ENCODE data around the gene EPSTI1.
"Not testable (repeated sequence)": the region's sequence is repeated elsewhere in the genome, so short reads cannot be mapped to it uniquely, and the experiment has no call there.

The EPSTI1 gene

GRCh38 chr13:42991898-42992763, at the start of gene EPSTI1:
Gene EPSTI1, minus strand, starts transcription at chr13:42992241. Its CDS starts 76 bp downstream, at chr13:42992165.
- peak; percentile 51 to 67 for DNase-seq (ENCODE audit: low read depth in 1 of 2, low spot score in 1 of 2)

GRCh38 chr13:43041369-43041921, 49.4 kb upstream of the EPSTI1 start:
- DNase-seq (ENCODE audit: low read depth in 1 of 2, low spot score in 1 of 2), result no peak

GRCh38 chr13:43040581-43041368, 48.7 kb upstream of the EPSTI1 start:
- not testable (repeated sequence) for DNase-seq (ENCODE audit: low read depth in 1 of 2, low spot score in 1 of 2)

- no peak for DNase-seq (ENCODE audit: low read depth in 1 of 2, low spot score in 1 of 2)
Observed at GRCh38 chr13:43039966-43040365, 47.9 kb upstream of the EPSTI1 start.

GRCh38 chr13:43036351-43037250, 44.6 kb upstream of the EPSTI1 start:
- no peak for DNase-seq (ENCODE audit: low read depth in 1 of 2, low spot score in 1 of 2)

GRCh38 chr13:43033038-43033437, 41.0 kb upstream of the EPSTI1 start:
- no peak for DNase-seq (ENCODE audit: low read depth in 1 of 2, low spot score in 1 of 2)

GRCh38 chr13:43031881-43032280, 39.8 kb upstream of the EPSTI1 start:
- DNase-seq (ENCODE audit: low read depth in 1 of 2, low spot score in 1 of 2), result no peak

GRCh38 chr13:43030548-43030947, 38.5 kb upstream of the EPSTI1 start:
- DNase-seq (ENCODE audit: low read depth in 1 of 2, low spot score in 1 of 2), result no peak

- DNase-seq (ENCODE audit: low read depth in 1 of 2, low spot score in 1 of 2), result no peak
Observed at GRCh38 chr13:43026262-43026661, 34.2 kb upstream of the EPSTI1 start.

- peak; percentile 27 to 61 for DNase-seq (ENCODE audit: low read depth in 1 of 2, low spot score in 1 of 2)
Observed at GRCh38 chr13:43023289-43023963, 31.4 kb upstream of the EPSTI1 start, which contains the start of gene DNAJC15. Gene DNAJC15, plus strand, starts transcription at chr13:43023586. Its CDS starts 41 bp downstream, at chr13:43023627.

GRCh38 chr13:43022934-43023288, 30.9 kb upstream of the EPSTI1 start:
- no peak for DNase-seq (ENCODE audit: low read depth in 1 of 2, low spot score in 1 of 2)

GRCh38 chr13:43021926-43022670, 30.1 kb upstream of the EPSTI1 start:
- no peak for DNase-seq (ENCODE audit: low read depth in 1 of 2, low spot score in 1 of 2)

GRCh38 chr13:43020794-43021193, 28.8 kb upstream of the EPSTI1 start:
- no peak for DNase-seq (ENCODE audit: low read depth in 1 of 2, low spot score in 1 of 2)

GRCh38 chr13:43019811-43020210, 27.8 kb upstream of the EPSTI1 start:
- DNase-seq (ENCODE audit: low read depth in 1 of 2, low spot score in 1 of 2), result no peak

GRCh38 chr13:43016226-43016625, 24.2 kb upstream of the EPSTI1 start:
- no peak for DNase-seq (ENCODE audit: low read depth in 1 of 2, low spot score in 1 of 2)

- no peak for DNase-seq (ENCODE audit: low read depth in 1 of 2, low spot score in 1 of 2)
Observed at GRCh38 chr13:43014162-43014561, 22.1 kb upstream of the EPSTI1 start.

- no peak for DNase-seq (ENCODE audit: low read depth in 1 of 2, low spot score in 1 of 2)
Observed at GRCh38 chr13:43009506-43009905, 17.5 kb upstream of the EPSTI1 start.

- no peak for DNase-seq (ENCODE audit: low read depth in 1 of 2, low spot score in 1 of 2)
Observed at GRCh38 chr13:43008596-43008995, 16.6 kb upstream of the EPSTI1 start.

GRCh38 chr13:43006893-43007631, 15.0 kb upstream of the EPSTI1 start:
- DNase-seq (ENCODE audit: low read depth in 1 of 2, low spot score in 1 of 2), result no peak
